ENCODE data around the gene LIN54.

GRCh38 chr4:82981138-82981537, 29.5 kb downstream of the LIN54 start:
- TF ChIP-seq POLR2A (IDR thresholded peaks at IDR 0.05) (no peak), CTCF (IDR thresholded peaks at IDR 0.05) (no peak)
